DMS153 treated with DMSO at 0.1 percent for 48 hours (cell line): Measurements from ENCODE around the gene SLC66A2.

Source experiments
- DNase-seq: peaks from one replicate; lab custom pipeline; 2025; ENCODE audit not compliant: unreplicated experiment; lab: John Stamatoyannopoulos, UW

SLC66A2 gene

GRCh38 chr18:79952456-79952995 lies 1.1 kb upstream of the SLC66A2 start:
- no peak for DNase-seq

GRCh38 chr18:79950515-79951341 lies 725 bp downstream of the SLC66A2 start:
- no peak for DNase-seq

- DNase-seq = no peak
Measured at GRCh38 chr18:79949697-79950487, 1.6 kb downstream of the SLC66A2 start.

- DNase-seq = no peak
Measured at GRCh38 chr18:79948719-79949411, 2.6 kb downstream of the SLC66A2 start.

GRCh38 chr18:79947881-79948610 lies 3.4 kb downstream of the SLC66A2 start:
- DNase-seq = no peak

- DNase-seq = no peak
Measured at GRCh38 chr18:79947054-79947755, 4.2 kb downstream of the SLC66A2 start.

- no peak for DNase-seq
Measured at GRCh38 chr18:79945118-79946042, 6.1 kb downstream of the SLC66A2 start.

- no peak for DNase-seq
Measured at GRCh38 chr18:79944746-79945117, 6.7 kb downstream of the SLC66A2 start.

- no peak for DNase-seq
Measured at GRCh38 chr18:79944126-79944731, 7.2 kb downstream of the SLC66A2 start.

- DNase-seq = no peak
Measured at GRCh38 chr18:79943608-79944125, 7.8 kb downstream of the SLC66A2 start.

GRCh38 chr18:79942786-79943607 lies 8.5 kb downstream of the SLC66A2 start:
- DNase-seq = no peak

- no peak for DNase-seq
Measured at GRCh38 chr18:79942211-79942610, 9.2 kb downstream of the SLC66A2 start.

- no peak for DNase-seq
Measured at GRCh38 chr18:79941473-79942119, 9.9 kb downstream of the SLC66A2 start.

GRCh38 chr18:79940814-79941472 lies 10.5 kb downstream of the SLC66A2 start:
- no peak for DNase-seq

GRCh38 chr18:79940126-79940813 lies 11.2 kb downstream of the SLC66A2 start:
- DNase-seq = no peak

- no peak for DNase-seq
Measured at GRCh38 chr18:79939096-79939495, 12.4 kb downstream of the SLC66A2 start.
